Ovary (tissue), 9 donors: ENCODE data around the gene SIRPA. TPM values are rescaled to one million over a fixed set of nuclear protein-coding genes. Genes with fewer than 3 reads are reported as not detected.

Experiments used
- DNase-seq, 5 donors: peaks; one replicate each; pipeline ENCODE4 v3.0.0-alpha.2; 2019 to 2020
- H3K27ac ChIP-seq, 2 donors: fragments of 200-600 bp; one replicate each; pipeline versions ENCODE4 v1.5.1 to v1.8.0; 2019 to 2022
- H3K27me3 ChIP-seq: fragments of 200-600 bp; one replicate; pipeline ENCODE4 v1.8.0; 2022
- H3K36me3 ChIP-seq: fragments of 200-600 bp; sonication (generic); one replicate; pipeline ENCODE4 v1.5.1; 2019
- H3K4me1 ChIP-seq: one replicate; pipeline ENCODE4 v1.8.1; 2013; ENCODE audit warnings: mild to moderate bottlenecking, moderate library complexity; ENCODE audit not compliant: insufficient read depth
- H3K4me3 ChIP-seq: fragments of 200-600 bp; sonication (generic); one replicate; pipeline ENCODE4 v1.5.1; 2017
- H3K9me3 ChIP-seq, 2 donors: fragments of 200-600 bp in 1 of 2; sonication (generic) in 1 of 2; one replicate each; pipeline versions ENCODE4 v1.5.1 to v1.8.1; 2013 to 2019; ENCODE audit warnings: mild to moderate bottlenecking in 1 of 2, moderate library complexity in 1 of 2
- CTCF ChIP-seq, 3 donors: fragments of 450-650 bp in 2 of 3; fragments of 200-600 bp in 1 of 3; IDR thresholded peaks; one replicate each; pipeline versions ENCODE4 v1.5.1 to v1.8.0; 2016 to 2022; ENCODE audit warnings: antibody characterized with exemption in 3 of 3, mild to moderate bottlenecking in 1 of 3
- EP300 ChIP-seq: sonication (generic); formaldehyde crosslinking; IDR thresholded peaks from one replicate; pipeline ENCODE4 v1.6.1; 2017; ENCODE audit warnings: antibody characterized with exemption
- POLR2A ChIP-seq: fragments of 450-650 bp; IDR thresholded peaks from one replicate; pipeline ENCODE4 v1.6.1; 2017; ENCODE audit warnings: antibody characterized with exemption, mild to moderate bottlenecking, moderate library complexity
- WGBS, 3 donors: extraction: QIAGEN DNeasy Blood & Tissue Kit in 1 of 3; methylation state at CpG; one replicate each; pipeline versions ENCODE4 v1.1.5 to v1.1.7; 2013 to 2017; 5-methylcytosine and 5-hydroxymethylcytosine counted together
- intact Hi-C, 4 donors: fragments of 100-400 bp; cut with DNase I; formaldehyde crosslinking; loops; one replicate each; pipeline versions ENCODE4 v1.11.0 to v1.15.1; 2022 to 2023
- polyA plus RNA-seq, 2 donors: library from polyadenylated mRNA; stranded (reverse); fragments of 200-250 nt in 1 of 2; fragments of 350-450 nt in 1 of 2; fragmentation: Illumina TruSeq in 1 of 2; extraction: RNeasy Lipid Tissue Mini Kit (QIAGEN cat#74804) in 1 of 2; gene quantifications; one replicate each; pipeline ENCODE4 v1.2.3, GENCODE V29; 2013 to 2014
- total RNA-seq, 7 donors: library from RNA; depleted of rRNA in 2 of 7; stranded (reverse); fragments of >200 nt in 2 of 7; fragmentation: NEBNext Ultra II Directional in 3 of 7; extraction: Animal tissue kit (Norgen Biotek cat#: 25700) in 3 of 7; gene quantifications; one replicate each; pipeline versions ENCODE4 v1.1.0 to v1.2.4, GENCODE V29; 2016 to 2023
- donor health status: DM: no; HTN: no; CAD: no; lungs with moderate emphysema.
- donor health status: DM: no; HTN: no; CAD: no.
- donor health status: Bipolar disorder and iron deficiency.
- donor health status: DM: yes; HTN: yes; CAD: no.
- donor health status: DM: no; HTN: no; CAD: no.
- donor health status: DM: yes; HTN: yes; CAD: no.

Gene SIRPA
- total and polyA plus RNA-seq, 9 donors: 15.7 to 45.6 (median 28.3) TPM

GRCh38 chr20:1937316-1937976 is 42.2 kb downstream of the SIRPA start:
- no peak overlapping the region for H3K27ac ChIP-seq
- 93 to 96% (median 95%) methylated on average over 25 of the region's 25 CpGs for WGBS, 3 donors
- TF ChIP-seq CTCF (IDR thresholded peaks at IDR 0.05): no peak
- TF ChIP-seq POLR2A: no peak
- TF ChIP-seq EP300: no peak
- intact Hi-C loops: no loop called here
- H3K27me3 ChIP-seq: no peaks in the 10 kb centered on the region
- H3K36me3 ChIP-seq: no peaks in the 10 kb centered on the region
- no peak for DNase-seq
- no peak overlapping the region for H3K4me3 ChIP-seq
- no peaks in the 10 kb centered on the region for H3K9me3 ChIP-seq
- peaks cover 4% of the 10 kb centered on the region for H3K4me1 ChIP-seq

GRCh38 chr20:1938464-1939269 is 43.5 kb downstream of the SIRPA start:
- H3K36me3 ChIP-seq: no peaks in the 10 kb centered on the region
- H3K27me3 ChIP-seq: no peaks in the 10 kb centered on the region
- WGBS, 3 donors: 86 to 95% (median 90%) methylated on average over 13 to 14 of the region's 14 CpGs
- H3K4me3 ChIP-seq: no peak overlapping the region
- TF ChIP-seq POLR2A (no peak), EP300 (no peak), CTCF (IDR thresholded peaks at IDR 0.05) (no peak)
- no peaks in the 10 kb centered on the region for H3K4me1 ChIP-seq
- no peak for DNase-seq
- no peaks in the 10 kb centered on the region for H3K9me3 ChIP-seq
- H3K27ac ChIP-seq: no peak overlapping the region
- intact Hi-C loops: no loop called here

GRCh38 chr20:1939270-1939595 is 44.0 kb downstream of the SIRPA start:
- H3K27me3 ChIP-seq: no peaks in the 10 kb centered on the region
- TF ChIP-seq POLR2A (no peak), CTCF (IDR thresholded peaks at IDR 0.05) (no peak), EP300 (no peak)
- no peak overlapping the region for H3K27ac ChIP-seq
- WGBS, 3 donors: 82 to 90% (median 88%) methylated on average over 4 of the region's 4 CpGs
- intact Hi-C loops: no loop called here
- H3K36me3 ChIP-seq: no peaks in the 10 kb centered on the region
- H3K9me3 ChIP-seq: no peaks in the 10 kb centered on the region
- H3K4me3 ChIP-seq: no peak overlapping the region
- H3K4me1 ChIP-seq: no peaks in the 10 kb centered on the region
- DNase-seq: no peak

- WGBS, 3 donors: 54 to 76% (median 75%) methylated on average over 5 of the region's 5 CpGs
- DNase-seq: no peak
- no peak overlapping the region for H3K4me3 ChIP-seq
- TF ChIP-seq CTCF (IDR thresholded peaks at IDR 0.05): no peak
- TF ChIP-seq POLR2A: no peak
- no peak for TF ChIP-seq EP300
- peaks cover 3% of the 10 kb centered on the region for H3K4me1 ChIP-seq
- H3K27ac ChIP-seq: no peak overlapping the region
- H3K27me3 ChIP-seq: no peaks in the 10 kb centered on the region
- intact Hi-C loops: no loop called here
- H3K36me3 ChIP-seq: no peaks in the 10 kb centered on the region
- H3K9me3 ChIP-seq: no peaks in the 10 kb centered on the region
Measured at GRCh38 chr20:1940581-1940980, 45.4 kb downstream of the SIRPA start.
